Left kidney (tissue), 2 donors: ENCODE results near the gene ANKRD36B. TPM values are rescaled to one million over a fixed set of nuclear protein-coding genes. Genes with fewer than 3 reads are reported as not detected.
"Not testable (repeated sequence)": the region's sequence is repeated elsewhere in the genome, so short reads cannot be mapped to it uniquely, and the experiment has no call there.

ENCODE experiments used
- DNase-seq: peaks from one replicate; pipeline ENCODE4 v3.0.0-alpha.2; 2013
- polyA plus RNA-seq: library from polyadenylated mRNA; unstranded; fragments of 120-200 nt; gene quantifications from one replicate; pipeline ENCODE4 v1.2.1, GENCODE V29; 2013; ENCODE audit not compliant: insufficient read length

ANKRD36B gene
- polyA plus RNA-seq, 1 donor = 48.3 TPM

DNA sequence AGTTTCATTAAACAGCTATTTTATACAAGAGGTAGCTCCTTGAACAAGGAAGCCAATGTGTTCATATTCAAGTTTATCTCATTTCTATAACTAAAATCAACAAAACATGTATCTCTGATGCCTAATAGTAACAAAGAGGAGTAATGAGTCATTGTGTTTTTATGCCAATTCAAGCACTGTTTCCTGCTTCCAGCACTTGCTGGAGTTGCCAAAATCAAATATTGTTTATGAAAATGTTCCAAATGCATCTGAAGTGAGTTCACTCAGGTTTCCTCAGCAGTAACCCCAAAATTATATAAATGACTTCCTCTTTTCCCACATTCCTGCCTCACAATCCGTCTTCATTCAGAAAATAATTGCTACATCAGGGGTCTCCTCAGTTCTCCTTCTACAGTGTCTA lies 39.2 kb downstream of the ANKRD36B start:
- DNase-seq = not testable (repeated sequence)

DNA sequence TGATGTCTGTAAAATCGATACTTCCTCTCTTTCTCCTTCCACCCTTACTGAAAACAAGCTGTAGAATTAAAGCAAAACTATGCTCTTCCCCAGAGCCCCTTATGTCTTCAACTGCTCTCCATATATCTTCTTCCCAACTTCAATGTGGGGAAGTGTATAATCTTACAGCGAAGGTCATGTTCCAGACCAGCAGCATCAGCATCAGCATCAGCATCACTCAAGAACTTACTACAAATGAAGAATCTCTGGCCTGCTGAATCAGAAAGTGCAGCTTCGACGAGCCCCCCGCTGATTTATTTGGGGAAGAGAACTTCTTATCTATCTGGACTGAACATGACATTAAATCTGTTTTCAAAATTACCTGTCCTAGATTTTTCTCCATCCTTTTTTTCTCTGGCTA lies 40.6 kb downstream of the ANKRD36B start:
- not testable (repeated sequence) for DNase-seq

DNA sequence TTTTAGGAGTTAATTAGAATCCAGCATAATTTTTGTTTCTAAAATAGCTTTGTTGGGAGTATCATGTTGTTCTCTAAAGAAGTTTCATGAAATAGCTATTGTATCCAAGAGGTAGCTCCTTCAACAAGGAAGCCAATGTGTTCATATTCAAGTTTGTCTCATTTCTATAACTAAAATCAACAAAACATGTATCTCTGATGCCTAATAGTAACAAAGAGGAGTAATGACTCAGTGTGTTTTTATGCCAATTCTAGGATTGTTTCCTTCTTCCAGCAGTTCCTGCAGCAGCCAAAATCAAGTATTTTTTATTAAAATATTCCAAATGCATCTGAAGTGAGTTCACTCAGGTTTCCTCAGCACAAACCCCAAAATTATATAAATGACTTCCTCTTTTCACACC lies 41.1 kb downstream of the ANKRD36B start:
- not testable (repeated sequence) for DNase-seq

- no peak for DNase-seq
These were observed 43.0 kb downstream of the ANKRD36B start for GRCh38 chr2:97546711-97547110.

DNA sequence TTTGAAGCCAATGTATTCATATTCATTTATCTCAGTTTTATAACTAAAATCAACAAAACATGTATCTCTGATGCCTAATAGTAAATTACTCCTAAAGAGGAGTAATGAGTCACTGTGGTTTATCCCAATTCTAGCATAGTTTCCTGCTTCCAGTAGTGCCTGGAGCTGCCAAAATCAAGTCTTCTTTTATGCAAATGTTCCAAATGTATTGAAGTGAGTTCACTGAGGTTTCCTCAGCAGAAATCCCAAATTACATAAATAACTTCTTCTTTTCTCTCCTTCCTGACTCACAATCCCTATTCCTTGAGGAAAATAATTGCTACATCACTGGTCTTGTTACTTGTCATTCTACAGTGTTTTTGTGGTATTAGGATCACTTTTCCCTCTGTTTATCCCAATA lies 44.8 kb downstream of the ANKRD36B start:
- not testable (repeated sequence) for DNase-seq

DNA sequence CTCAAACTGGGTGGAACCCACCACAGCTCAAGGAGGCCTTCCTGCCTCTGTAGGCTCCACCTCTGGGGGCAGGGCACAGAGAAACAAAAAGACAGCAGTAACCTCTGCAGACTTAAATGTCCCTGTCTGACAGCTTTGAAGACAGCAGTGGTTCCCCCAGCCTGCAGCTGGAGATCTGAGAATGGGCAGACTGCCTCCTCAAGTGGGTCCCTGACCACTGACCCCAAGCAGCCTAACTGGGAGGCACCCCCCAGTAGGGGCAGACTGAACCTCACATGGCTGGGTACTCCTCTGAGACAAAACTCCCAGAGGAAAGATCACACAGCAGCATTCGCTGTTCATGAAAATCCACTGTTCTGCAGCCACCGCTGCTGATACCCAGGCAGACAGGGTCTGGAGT lies 63.8 kb downstream of the ANKRD36B start:
- not testable (repeated sequence) for DNase-seq

DNA sequence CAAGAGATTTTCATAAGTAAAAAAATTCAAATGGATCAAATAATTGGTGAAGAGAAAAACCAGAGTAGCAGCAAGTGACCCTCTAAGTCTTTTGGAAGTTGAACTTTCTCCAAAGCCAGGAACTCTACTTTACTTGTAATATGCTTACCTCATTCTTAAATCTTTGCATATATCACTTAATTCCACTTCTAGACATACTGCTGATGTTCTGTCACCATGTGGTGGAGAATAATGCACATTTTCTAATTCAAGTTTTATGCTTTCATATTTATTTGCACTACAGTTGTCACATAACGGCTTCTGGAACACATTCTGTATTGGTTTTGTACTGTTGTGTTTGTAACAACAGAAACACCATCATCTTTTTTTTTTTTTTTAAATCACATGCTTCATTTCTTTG lies 65.9 kb downstream of the ANKRD36B start:
- not testable (repeated sequence) for DNase-seq

- DNase-seq = not testable (repeated sequence)
These were observed 66.6 kb downstream of the ANKRD36B start for GRCh38 chr2:97522916-97523555.

GRCh38 chr2:97495651-97496050 lies 94.0 kb downstream of the ANKRD36B start:
- not testable (repeated sequence) for DNase-seq

GRCh38 chr2:97490141-97490540 lies 99.5 kb downstream of the ANKRD36B start:
- DNase-seq = not testable (repeated sequence)

Other genes with a start within 250 kb of the ANKRD36B start
- 173 TPM for gene COX5B, start 56.2 kb upstream of the ANKRD36B start, polyA plus RNA-seq
- 56.0 TPM for gene ACTR1B, start 74.2 kb upstream of the ANKRD36B start, polyA plus RNA-seq
- gene C2orf92, start 79.8 kb upstream of the ANKRD36B start, polyA plus RNA-seq = 25.4 TPM
- 2.2 TPM for gene ZAP70, start 123.7 kb upstream of the ANKRD36B start, polyA plus RNA-seq